NCI-H526 treated with DMSO at 0.1 percent for 48 hours (cell line): Measurements from ENCODE around the gene TNNT2.
A peak's percentile ranks its signal among the peaks of the same experiment; 100 is the strongest.

ENCODE experiments used
- DNase-seq: peaks from one replicate; lab custom pipeline; 2025; lab: John Stamatoyannopoulos, UW

Gene TNNT2

DNA sequence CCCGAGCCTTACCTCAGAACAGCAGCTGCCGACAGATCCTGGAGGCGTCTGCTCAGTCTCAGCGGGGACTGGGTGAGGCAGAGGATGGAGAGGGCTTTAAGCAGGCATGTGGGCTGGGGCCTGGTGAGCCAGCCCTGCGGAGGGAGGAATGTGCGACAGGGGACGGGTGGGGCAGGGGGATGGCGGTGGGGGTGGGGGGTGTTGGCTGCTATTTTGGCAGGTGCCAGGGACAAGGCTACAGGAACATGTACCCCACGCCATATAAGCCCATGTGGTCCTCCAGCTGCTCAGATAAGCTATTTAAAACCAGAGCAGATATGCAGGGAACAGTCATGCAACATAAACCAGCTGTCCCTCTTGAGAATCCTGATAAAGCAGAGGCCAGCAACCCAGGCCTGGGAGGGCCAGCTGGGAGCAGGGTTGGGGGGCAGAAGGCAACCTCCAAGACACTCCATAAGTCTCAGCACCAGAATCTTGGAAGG is at the start of gene TNNT2:
Gene TNNT2 (minus strand): TSS at position 70 of the 482 bp plus-strand sequence. CDS start 4,426 bp downstream, outside the sequence.
- DNase-seq, result no peak

DNA sequence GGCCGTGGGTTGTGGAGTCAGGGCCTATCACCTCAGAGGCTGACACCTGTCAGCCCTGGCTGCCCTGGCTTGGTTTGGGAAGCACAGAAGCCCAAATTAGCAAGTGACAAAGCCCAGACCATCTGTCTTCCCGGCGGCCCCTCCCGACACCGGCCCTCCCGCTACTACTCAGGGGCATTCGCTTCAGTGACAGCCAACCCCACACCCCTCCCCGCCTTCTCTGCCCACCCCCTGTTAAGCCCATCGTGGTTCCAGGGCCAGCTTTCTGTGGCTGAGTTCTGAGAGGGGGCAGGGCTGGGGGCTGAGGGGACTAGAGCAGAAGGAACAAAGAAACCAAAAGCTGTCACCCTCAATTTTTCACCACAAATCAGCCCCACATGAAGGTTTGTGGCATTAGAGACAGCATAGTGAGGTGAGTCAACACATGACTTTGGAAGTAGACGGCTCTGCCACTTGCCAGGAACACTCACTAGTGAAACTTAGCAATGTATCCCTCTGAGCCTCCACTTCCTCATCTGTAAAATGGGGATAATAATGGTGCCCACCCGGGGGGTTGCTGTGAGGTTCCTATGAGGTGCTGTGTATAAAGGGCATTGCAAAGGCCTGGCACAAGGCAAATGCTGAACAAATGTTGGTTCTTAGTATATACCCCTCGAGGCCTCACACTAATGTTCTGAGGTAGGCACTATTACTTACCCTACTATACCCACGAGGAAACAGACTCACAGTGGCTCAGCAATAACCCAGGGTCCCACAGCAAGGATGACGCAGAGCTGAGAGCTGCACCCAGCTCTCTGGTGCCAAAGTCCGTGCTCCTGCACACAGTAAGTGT is 49.2 kb upstream of the TNNT2 start:
- no peak for DNase-seq

DNA sequence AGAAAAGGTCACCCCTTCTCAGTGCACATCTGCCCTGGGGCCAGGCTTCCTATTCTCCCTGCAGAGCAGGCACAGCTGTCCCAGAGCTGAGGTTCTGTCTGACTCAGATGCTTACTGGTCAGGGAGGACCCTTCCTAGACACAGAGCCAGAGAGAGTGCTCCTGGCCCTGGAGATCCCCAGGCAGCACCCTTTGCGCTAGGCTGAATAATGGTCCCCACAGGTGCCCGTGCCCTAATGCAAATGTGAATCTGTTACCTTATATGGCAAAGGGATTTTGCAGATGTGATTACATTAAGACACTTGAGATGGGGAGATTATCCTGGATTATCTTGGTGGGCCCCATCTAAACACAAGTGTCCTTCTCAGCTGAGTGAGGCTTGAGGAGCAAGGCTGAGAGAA is 46.7 kb upstream of the TNNT2 start:
- DNase-seq, result no peak

DNA sequence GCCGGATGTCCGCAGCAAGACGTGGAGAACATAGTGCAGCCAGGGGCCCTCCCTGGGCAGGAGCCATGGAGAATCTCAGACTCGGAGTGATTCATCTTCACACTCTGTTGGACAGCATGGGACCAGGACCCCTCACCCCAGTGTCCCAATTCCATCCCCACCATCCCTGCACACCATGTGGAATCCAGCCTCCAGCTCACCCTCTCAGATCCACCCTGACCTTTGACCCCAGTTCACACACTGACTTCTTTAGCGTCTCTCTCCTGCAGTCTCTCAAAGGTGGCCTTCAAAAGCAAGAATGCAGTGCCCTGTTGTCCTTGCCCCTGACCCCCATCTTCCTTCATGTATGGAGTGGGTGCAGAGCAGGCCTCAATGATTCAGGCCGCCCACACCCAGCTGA is 46.2 kb upstream of the TNNT2 start:
- no peak for DNase-seq

DNA sequence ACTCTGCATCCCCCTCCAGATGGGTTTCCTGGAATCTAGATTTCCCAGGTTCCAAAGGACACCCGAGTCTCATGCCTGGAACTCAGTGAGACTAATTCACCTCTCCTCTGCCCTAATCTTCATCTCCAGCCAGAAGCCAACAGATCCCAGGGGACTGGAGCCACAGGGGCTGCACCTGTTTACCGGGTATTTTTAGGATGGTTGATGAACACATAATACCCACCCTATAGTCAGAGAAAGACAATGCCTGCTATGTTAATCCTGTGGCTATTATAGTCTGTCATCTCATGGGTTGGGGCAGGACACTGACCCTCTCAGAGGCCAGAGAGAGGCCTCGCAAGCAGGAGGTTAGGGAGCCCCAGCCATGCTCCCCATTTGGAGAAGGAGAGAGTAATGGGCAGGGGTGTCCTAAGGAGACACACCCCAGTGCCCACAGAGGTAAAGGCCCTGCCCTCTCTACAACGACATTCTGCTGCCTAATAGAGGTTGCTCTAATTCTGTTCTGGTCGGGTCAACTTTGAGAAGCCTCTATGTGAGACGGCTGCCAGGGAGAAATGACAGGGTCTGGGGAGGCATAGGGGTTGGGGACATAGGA is 45.1 kb upstream of the TNNT2 start:
- no peak for DNase-seq

DNA sequence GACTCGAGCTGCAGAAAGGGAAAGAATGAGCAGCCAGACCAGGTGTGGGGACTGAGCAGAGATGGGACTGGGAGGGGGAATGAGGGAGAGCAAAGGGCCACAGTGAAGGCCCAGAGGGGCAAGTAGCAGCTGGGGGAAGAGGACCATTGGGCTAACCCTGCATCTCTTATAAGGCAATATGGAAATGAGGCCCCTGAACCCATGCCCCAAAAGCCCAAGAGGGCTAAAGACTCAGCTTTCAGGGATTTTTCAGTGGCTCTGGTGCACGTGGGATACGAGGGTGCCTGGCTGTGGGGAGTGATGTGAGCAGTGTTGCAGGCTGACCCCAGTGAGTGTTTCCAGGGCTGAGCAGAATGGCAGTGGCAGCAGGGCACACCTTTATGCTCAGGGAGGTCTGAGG is 44.5 kb upstream of the TNNT2 start:
- DNase-seq, result no peak

DNA sequence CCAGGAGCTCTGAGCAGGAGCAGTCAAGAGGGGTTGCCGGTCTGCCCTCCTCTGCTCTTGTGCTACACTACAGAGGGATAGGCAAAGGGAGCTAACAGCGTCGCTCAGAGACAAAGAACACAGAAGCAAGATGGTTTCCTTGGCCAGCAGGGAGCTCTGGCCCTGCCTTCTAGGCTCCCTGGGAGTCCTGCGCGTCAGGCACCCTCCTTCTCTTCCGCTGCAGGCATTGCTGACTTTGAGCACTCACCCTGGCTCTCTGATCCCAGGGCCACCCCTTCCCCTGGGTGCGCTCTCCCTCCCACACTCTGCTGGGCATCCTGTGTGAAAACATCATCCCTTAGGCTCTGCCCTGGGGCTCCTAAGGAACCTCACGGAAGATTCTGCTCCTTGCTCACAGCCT is 43.6 kb upstream of the TNNT2 start:
- DNase-seq, result no peak

DNA sequence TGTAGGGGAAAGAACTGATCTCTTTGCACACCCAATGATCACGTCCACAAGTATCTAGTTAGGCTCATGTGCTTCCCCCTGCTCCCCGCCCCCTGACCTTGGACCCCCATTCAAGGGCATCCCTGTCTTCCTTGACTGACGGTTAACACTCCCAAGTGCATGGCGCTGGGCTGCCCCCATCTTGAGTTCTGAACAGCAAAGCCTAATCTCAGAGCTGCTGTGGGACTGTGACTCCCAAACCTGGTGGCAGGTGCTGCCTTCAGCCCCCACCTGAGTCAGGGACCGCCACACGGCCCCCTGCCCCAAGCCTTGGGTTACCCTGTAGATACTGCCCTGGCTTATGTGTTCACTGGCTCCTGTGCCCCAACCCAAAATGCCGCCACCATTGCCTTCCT is 43.1 kb upstream of the TNNT2 start:
- DNase-seq, result no peak

DNA sequence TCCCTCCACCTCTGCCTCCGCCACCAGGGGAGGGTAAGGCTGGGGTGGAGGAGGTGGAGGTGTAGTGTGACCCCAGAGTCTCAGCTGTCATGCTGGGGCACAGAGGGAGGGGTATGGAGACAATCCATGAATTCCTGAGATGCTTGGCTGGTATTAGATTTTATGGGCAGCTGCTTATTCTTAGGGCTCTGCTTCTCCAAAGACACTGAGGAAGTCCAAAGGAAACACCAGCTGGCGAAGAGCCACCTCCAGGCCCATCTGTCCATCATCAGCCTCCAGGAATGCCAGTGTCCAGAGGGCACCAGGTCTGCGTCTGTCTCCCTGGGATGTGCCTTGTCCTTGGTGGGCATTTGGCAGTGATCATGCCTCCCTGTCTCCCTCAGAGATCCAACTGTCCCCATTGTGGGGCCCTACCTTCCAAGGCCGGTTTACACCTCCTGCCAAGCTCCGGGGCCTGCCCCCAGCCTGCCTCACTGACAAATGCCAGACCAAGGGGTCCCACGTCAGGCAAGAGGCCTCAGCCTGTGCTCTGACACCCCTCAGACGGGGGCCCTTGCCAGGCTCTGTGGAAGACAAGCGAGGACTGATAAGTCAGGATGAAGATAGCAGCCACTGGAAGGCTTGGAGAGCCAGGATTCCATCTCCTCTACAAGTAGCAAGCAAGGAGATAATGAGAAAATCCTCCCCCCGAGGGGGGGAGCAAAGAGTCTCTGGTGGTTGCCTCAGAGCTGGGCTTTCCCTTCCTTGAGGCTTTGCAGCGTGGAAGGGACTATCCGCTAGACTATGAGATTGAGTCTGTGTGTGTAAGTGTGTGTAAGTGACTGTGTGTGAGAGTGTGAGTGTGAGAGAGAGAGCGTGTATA is 42.5 kb upstream of the TNNT2 start:
- no peak for DNase-seq

DNA sequence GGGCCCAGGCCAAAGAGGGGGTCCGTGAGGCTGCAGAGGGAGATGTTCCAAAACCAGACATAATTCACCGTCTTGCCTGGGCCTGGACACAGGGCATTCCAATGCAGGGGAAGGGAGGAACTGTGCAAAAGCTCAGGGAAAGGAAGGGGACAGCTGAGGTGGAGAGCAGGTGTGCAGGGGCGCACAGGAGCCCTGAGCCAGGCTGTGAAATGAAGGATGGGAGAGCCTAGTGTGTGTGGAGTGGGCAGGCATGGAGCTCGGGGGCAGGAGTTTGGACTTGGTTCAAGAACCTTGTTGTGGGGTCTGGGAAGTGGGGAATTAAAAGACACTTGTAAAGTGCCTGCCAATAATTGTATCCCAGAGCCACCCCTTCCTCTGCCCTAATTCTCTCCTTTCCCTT is 41.8 kb upstream of the TNNT2 start:
- no peak for DNase-seq

DNA sequence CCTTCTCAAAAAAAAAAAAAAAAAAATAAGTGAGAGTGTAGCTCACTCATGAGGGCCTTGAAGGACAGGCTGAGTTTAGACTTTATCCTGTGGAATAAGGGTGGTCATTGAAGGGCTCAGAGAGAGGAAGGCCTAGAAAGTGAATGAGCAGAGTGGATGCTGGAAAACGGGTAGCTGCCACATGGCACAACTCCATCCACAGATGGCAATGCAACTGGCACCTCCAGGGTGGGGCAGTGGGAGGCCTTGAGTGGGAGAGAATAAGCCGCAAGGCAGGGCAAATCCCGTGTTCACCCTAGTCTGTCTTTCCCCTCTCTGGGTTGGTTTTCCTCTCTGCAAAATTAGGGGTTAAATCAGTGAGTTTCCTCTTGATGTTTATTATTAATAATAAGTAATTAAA is 41.0 kb upstream of the TNNT2 start:
- DNase-seq, result no peak

DNA sequence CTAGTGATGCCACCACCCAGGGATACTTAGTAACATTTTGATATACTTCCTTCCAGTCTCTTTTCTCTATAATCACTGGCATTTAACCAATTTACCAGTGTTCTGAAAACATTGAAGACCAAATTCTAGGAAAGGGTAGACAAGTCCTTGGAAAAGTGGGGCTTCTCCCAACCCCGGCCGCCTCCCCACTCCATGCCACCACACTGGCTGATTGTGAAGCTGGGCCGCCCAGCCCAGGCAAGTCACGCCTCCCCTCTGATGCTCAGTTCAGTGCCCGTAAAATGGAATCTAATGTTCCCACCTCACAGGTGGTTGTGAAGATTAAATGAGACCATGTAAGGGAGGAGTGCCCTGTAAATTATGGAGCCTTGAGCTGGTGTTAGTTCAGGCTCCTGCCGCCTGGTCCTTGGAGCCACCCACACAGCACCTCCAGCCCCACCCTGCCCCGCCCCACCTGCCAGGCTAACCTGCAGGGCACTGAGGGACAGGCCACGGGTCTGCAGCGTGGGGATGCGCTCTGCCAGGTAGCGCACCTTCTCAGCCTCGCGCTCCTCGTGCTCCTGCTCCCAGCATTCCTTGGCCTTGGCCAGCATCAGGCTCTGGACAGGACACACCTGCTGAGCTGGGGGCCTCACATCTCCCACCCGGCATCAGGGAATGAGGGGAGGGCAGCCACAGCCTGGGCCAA is 36.7 kb upstream of the TNNT2 start:
- DNase-seq, result no peak

DNA sequence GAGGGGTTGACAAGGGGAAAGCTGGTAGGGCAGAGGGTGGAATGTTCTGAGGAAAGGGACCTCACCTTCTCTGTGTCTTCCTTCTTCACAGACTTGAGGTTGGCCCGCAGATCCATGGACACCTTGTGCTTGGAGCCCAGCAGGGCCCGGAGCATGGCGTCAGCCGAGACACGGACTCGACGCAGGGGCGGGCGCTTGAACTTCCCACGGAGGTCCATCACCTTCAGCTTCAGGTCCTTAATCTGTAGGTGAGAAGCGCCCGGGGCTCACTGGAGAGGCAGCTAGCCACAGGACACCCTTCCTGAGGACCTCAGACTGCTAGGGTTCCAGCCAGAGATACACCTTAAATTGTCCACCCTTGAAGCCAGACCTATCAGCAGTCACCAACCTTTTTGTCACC is 33.8 kb upstream of the TNNT2 start:
- no peak for DNase-seq

DNA sequence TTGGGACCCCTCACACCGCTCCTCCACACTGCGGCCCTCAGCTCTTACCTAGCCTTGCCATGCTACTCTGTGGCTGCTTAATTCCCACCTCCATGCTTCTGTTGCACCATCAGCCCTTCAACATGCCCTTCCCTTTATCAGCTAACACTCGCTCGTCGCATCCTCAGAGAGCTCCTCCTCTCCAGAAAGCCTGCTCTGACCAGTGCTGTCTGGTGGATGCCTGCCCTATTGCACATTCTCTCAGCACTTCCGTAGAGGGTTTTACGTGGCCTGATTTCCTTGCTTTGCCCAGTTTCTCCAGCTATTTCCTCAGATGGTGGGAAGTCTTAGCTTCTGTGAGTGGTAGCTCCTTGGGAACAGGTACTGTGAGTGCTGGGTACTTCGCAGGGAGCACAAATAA is 32.0 kb upstream of the TNNT2 start:
- DNase-seq, result no peak

DNA sequence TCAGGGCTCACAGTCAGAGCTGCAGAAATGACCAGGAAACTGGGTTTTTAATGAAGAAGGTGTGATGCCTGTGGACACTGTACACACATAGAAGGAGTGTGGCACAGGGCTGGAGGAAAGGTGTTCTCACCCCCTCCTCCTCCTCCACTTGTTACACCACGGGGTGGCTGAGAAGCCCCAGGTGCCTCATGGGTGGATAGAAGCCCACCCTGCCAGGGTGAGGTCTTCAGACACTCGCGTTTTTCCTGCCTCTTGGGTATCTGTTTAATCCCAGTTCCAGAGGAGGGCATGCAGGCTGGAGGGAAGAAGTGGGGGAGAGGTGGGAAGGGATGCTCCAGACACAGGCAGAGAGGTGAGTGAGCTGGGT is 31.3 kb upstream of the TNNT2 start:
- DNase-seq, result no peak

DNA sequence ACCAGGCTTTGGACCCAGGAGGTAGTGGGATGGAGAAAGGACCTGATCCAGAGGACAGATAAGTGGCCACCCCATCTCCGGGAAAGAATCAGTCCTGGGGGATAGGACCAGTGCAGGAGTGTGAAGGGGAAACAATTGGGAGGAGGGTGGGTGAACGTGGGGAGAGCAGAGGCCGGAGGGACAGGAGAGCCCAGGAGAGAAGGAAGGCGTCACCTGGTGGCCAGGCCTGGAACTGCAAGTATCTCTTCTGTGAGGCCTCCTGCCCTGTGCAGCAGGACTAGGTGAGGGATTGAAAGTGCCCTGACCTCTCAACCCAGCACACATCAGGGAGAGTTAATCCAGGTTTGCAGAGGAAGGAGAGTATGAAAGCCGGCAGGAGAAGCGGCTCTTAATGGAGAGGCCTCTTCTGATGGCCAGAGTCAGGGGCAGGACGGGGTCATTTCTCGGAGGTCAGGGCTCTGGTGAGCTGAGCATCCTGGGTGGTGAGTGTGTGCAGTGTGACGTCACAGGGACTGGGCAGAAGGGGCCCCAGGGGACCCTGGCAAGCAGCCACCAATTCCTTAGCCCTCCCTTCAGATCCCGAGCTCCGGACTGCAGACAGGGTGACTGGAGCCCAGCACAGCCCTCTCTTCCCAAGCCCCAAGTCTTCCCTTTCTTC is 30.8 kb upstream of the TNNT2 start:
- DNase-seq, result peak; percentile 12

DNA sequence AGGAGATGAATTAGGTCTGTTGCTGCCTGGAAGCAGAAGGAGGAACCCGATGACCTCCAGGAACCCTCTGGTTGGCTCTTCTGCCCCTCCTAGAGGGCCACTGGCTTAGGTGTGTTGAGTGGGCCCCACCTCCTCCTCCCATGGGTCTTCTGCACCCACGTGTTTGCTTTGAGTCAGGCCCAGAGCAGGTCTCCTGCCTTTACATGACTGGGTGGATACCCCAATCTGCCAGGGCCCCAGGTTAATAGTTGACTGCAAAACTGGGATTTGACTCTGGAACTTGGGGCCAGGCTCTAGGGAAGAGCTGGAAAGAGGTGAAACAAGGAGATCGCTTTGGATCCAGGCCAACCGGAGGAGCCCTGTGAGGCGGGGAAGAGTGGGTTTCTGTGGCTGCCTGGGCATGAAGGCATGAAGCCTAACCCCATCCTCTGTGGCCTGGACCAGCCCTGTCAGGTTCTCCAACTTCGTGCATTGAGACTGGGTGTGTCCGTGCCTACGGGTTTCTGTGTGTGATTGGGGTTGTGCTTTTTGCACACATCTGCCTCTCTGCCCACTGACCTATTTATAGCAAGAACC is 29.4 kb upstream of the TNNT2 start:
- DNase-seq, result no peak

DNA sequence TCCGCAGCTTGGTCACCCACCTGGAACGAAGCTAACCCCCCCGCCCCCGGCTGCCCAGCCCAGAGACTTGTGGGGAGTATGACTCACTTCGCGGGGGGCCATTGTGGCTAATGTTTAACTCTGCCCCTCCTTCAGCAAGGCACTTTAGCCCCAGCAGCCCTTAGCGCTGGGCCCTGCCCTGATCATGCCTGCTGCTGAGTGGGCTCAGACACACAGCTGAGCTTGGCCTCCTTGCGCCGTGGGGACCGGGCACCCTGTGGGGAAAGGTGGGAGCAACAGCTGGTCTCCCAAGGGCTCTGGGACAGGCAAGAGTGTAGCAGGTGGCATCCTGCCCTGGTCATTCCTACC is 28.0 kb upstream of the TNNT2 start:
- DNase-seq, result no peak

DNA sequence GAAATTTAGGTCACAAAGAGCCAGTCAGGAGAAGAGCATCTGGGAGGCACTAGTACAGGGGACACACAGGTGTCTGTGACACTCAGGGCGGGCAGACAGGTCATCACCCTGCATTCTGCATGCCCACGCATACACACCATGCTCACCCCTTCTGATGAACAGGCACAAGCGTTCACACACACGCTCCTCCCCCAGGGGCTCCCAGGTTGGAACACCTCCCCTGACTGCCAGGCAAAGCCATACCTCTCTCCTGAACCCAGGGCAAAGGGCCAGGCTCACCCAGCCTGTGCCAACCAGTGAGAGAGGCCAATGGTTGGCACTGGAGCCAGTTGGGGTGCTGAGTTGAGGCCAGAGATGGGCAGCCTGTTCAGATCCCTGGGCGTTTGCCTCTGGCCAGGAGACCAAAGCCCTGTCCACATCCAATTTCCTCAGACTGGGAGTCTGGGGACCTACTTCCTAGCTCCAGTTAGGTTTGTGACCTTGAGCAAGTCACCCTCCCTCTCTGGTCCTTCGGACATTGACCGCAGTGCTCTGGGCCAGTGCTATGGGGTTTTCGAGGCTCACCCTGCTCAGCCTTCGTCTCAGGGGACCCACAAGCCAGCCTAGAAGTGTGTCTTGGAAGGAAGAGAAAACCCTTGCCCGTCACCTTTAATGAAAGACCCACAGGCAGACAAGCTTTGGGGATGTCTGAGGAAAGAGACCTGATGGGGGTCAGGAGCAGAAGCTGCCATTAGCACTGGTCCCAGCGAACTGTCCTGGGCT is 27.4 kb upstream of the TNNT2 start:
- no peak for DNase-seq

DNA sequence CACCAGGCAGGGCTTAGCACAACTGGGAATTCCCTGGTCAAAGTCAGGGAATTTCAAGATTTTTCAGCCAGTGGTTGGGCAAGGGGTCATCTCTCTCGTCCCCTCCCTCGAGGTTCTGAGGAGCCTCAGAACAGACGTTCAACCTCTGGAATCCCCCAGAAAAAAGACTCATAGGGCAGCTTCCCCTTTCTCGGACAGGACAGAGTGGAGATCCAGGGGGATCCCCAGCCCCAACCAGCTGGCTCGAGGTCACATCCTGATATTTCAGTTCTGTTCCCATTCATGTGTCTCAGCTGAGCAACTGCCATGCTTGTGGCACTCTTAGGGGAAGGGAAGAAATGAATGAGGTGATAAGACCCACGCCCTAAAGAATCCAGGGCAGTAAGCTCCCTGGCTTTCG is 26.6 kb upstream of the TNNT2 start:
- DNase-seq, result no peak

DNA sequence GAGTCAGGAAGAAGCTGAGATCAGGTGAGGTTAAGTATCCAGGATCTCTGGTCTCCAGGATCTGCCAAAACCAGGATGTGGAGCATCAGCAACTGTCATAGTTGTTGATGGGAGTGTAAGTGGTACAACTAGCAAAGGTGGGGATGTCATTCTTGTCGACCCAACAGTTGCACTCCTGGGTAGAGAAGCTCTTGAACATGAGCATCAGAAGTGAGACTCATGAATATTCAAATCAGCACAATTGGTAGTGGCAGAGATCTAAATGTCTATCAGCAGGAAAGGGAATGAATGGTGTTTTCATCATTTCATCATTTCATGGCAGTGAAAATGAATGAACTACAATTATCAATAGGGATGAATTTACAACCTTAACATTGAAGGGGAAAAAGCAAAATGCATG is 25.9 kb upstream of the TNNT2 start:
- DNase-seq, result no peak
